ENCODE results near the gene RSRC1. TPM values are rescaled to one million over a fixed set of nuclear protein-coding genes. Genes with fewer than 3 reads are reported as not detected.

The RSRC1 gene
- total and polyA plus RNA-seq, 2 of the 8 experiments (the other 6 are each of a cell fraction or from before 2014, with no cell fraction given) = 2.0 to 27.9 TPM

GRCh38 chr3:158220575-158220974 lies 110.7 kb downstream of the RSRC1 start:
- H3K4me2 ChIP-seq (ENCODE audit: insufficient read depth in 1 of 2, low read depth in 2 of 2, low read length in 2 of 2) = no peak overlapping the region
- H3K9me3 ChIP-seq (ENCODE audit: insufficient read depth in 2 of 2, low read depth in 1 of 2, low read length in 1 of 2) = no peaks in the 10 kb centered on the region
- H3K27me3 ChIP-seq (replicated peaks in 1 of 4; ENCODE audit: control insufficient read depth in 3 of 4, extremely low read depth in 1 of 4, insufficient read depth in 3 of 4, low read length in 3 of 4) = no peaks in the 10 kb centered on the region
- no peak overlapping the region for H3K4me3 ChIP-seq (ENCODE audit: extremely low read depth in 1 of 4, insufficient read depth in 2 of 4, low read depth in 3 of 4, low read length in 4 of 4)
- H2BK5ac ChIP-seq (ENCODE audit: low read depth, low read length) = no peak overlapping the region
- FAIRE-seq (no peak), DNase-seq (ENCODE audit: low read depth in 1 of 2, low spot score in 2 of 2) (no peak)
- H4K20me1 ChIP-seq (replicated peaks in 1 of 2; ENCODE audit: control insufficient read depth in 1 of 2, insufficient read depth in 2 of 2, low read length in 2 of 2) = no peaks in the 10 kb centered on the region
- no peak overlapping the region for H3K56ac ChIP-seq (replicated peaks; ENCODE audit: insufficient read length, low read depth, low read length)
- H2BK20ac ChIP-seq (ENCODE audit: low read length) = no peak overlapping the region
- no peak overlapping the region for H3K9ac ChIP-seq (replicated peaks in 1 of 4; ENCODE audit: extremely low read depth in 1 of 4, low read depth in 3 of 4, low read length in 3 of 4)
- H2AFZ ChIP-seq (ENCODE audit: low read length) = no peak overlapping the region
- no peak overlapping the region for H2BK12ac ChIP-seq (ENCODE audit: low read depth, low read length)
- no peak overlapping the region for H3K27ac ChIP-seq (ENCODE audit: low read depth, low read length)
- no peaks in the 10 kb centered on the region for H3K36me3 ChIP-seq (ENCODE audit: control insufficient read depth in 2 of 4, insufficient read depth in 4 of 4, low read length in 3 of 4)
- H3K18ac ChIP-seq (ENCODE audit: extremely low read depth, low read length) = no peak overlapping the region
- H3K4me1 ChIP-seq (replicated peaks in 1 of 4; ENCODE audit: control insufficient read depth in 3 of 4, insufficient read depth in 4 of 4, low read length in 3 of 4) = no peaks in the 10 kb centered on the region
- no peaks in the 10 kb centered on the region for H3K79me1 ChIP-seq (ENCODE audit: low read depth, low read length)
- no peak overlapping the region for H2BK120ac ChIP-seq (replicated peaks; ENCODE audit: low read depth, low read length)
- no peak overlapping the region for H4K91ac ChIP-seq (replicated peaks; ENCODE audit: insufficient read length, low read length)
- no peak overlapping the region for H4K8ac ChIP-seq (ENCODE audit: extremely low read depth, insufficient read depth, low read length)
- POLR2A ChIA-PET (ENCODE audit: partially characterized antibody) = no interaction called here
- no peak overlapping the region for H4K5ac ChIP-seq (ENCODE audit: insufficient read length, low read depth, low read length)
- no peaks in the 10 kb centered on the region for H3K79me2 ChIP-seq (ENCODE audit: control insufficient read depth in 1 of 2, insufficient read depth in 2 of 2, low read length in 2 of 2)
- H3K23me2 ChIP-seq (ENCODE audit: low read depth, low read length) = no peaks in the 10 kb centered on the region
- no peak overlapping the region for H2AK5ac ChIP-seq (ENCODE audit: low read depth, low read length)
- no peak overlapping the region for H3K4ac ChIP-seq (replicated peaks; ENCODE audit: insufficient read length, low read depth, low read length)
- H2BK15ac ChIP-seq (ENCODE audit: low read length) = no peak overlapping the region
- CTCF ChIA-PET (ENCODE audit: partially characterized antibody) = no interaction called here
- no peak overlapping the region for H3K23ac ChIP-seq (ENCODE audit: insufficient read length)
- no peak overlapping the region for H3K14ac ChIP-seq (ENCODE audit: insufficient read length)
- TF ChIP-seq FOSL1 (IDR thresholded peaks at IDR 0.05; ENCODE audit: insufficient read depth, low read depth, low read length) (no peak), MAX (IDR thresholded peaks at IDR 0.05) (no peak), BCL11A (IDR thresholded peaks at IDR 0.05; ENCODE audit: low read depth in 2 of 2, low read length in 2 of 2) (no peak), SUZ12 (IDR thresholded peaks at IDR 0.05; ENCODE audit: low read length) (no peak), ATF2 (IDR thresholded peaks at IDR 0.05; ENCODE audit: low read length) (no peak), EP300 (IDR thresholded peaks at IDR 0.05; ENCODE audit: borderline replicate concordance in 1 of 2, low read depth in 2 of 2, low read length in 2 of 2) (no peak), HDAC2 (IDR thresholded peaks at IDR 0.05; ENCODE audit: borderline replicate concordance in 1 of 2, low read depth in 2 of 2, low read length in 2 of 2) (no peak), KDM5A (IDR thresholded peaks at IDR 0.05; ENCODE audit: low read length) (no peak), BRCA1 (IDR thresholded peaks at IDR 0.05; ENCODE audit: low read depth, low read length) (no peak)
- TF ChIP-seq, protein P1, sequence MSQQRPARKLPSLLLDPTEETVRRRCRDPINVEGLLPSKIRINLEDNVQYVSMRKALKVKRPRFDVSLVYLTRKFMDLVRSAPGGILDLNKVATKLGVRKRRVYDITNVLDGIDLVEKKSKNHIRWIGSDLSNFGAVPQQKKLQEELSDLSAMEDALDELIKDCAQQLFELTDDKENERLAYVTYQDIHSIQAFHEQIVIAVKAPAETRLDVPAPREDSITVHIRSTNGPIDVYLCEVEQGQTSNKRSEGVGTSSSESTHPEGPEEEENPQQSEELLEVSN (IDR thresholded peaks at IDR 0.05) = no peak
- TF ChIP-seq, protein P2, sequence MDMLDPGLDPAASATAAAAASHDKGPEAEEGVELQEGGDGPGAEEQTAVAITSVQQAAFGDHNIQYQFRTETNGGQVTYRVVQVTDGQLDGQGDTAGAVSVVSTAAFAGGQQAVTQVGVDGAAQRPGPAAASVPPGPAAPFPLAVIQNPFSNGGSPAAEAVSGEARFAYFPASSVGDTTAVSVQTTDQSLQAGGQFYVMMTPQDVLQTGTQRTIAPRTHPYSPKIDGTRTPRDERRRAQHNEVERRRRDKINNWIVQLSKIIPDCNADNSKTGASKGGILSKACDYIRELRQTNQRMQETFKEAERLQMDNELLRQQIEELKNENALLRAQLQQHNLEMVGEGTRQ (IDR thresholded peaks at IDR 0.05; ENCODE audit: low read length) = no peak

All from H1 (cell line).